Measurements from ENCODE around the gene SELENON. TPM values are rescaled to one million over a fixed set of nuclear protein-coding genes. Genes with fewer than 3 reads are reported as not detected.

The SELENON gene, protein sequence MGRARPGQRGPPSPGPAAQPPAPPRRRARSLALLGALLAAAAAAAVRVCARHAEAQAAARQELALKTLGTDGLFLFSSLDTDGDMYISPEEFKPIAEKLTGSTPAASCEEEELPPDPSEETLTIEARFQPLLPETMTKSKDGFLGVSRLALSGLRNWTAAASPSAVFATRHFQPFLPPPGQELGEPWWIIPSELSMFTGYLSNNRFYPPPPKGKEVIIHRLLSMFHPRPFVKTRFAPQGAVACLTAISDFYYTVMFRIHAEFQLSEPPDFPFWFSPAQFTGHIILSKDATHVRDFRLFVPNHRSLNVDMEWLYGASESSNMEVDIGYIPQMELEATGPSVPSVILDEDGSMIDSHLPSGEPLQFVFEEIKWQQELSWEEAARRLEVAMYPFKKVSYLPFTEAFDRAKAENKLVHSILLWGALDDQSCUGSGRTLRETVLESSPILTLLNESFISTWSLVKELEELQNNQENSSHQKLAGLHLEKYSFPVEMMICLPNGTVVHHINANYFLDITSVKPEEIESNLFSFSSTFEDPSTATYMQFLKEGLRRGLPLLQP
- 23.7 and 24.5 TPM in 2 replicates for total RNA-seq

- H3K4me3 ChIP-seq (ENCODE audit: low read depth, low read length) = peak within 1 kb of the TSS; percentile 72
- DNase-seq (ENCODE audit: low read depth) = peak; percentile 67
Measured at GRCh38 chr1:25799935-25800702, at the start of gene SELENON. Gene SELENON (plus strand): TSS chr1:25800193. CDS start chr1:25800231, 38 bp downstream.

GRCh38 chr1:25750923-25751605 lies 48.9 kb upstream of the SELENON start:
- no peak for DNase-seq (ENCODE audit: low read depth)
- TF ChIP-seq, protein P1, sequence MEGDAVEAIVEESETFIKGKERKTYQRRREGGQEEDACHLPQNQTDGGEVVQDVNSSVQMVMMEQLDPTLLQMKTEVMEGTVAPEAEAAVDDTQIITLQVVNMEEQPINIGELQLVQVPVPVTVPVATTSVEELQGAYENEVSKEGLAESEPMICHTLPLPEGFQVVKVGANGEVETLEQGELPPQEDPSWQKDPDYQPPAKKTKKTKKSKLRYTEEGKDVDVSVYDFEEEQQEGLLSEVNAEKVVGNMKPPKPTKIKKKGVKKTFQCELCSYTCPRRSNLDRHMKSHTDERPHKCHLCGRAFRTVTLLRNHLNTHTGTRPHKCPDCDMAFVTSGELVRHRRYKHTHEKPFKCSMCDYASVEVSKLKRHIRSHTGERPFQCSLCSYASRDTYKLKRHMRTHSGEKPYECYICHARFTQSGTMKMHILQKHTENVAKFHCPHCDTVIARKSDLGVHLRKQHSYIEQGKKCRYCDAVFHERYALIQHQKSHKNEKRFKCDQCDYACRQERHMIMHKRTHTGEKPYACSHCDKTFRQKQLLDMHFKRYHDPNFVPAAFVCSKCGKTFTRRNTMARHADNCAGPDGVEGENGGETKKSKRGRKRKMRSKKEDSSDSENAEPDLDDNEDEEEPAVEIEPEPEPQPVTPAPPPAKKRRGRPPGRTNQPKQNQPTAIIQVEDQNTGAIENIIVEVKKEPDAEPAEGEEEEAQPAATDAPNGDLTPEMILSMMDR (IDR thresholded peaks at IDR 0.05; ENCODE audit: insufficient read depth, low read depth, low read length) = no peak

More at GRCh38 chr1:25799935-25800702, at the start of gene SELENON:
- TF ChIP-seq, protein P1 (IDR thresholded peaks at IDR 0.05; ENCODE audit: insufficient read depth, low read depth, low read length) = no peak

GRCh38 chr1:25754470-25755181 lies 45.4 kb upstream of the SELENON start:
- DNase-seq (ENCODE audit: low read depth) = no peak
- TF ChIP-seq, protein P1 (IDR thresholded peaks at IDR 0.05; ENCODE audit: insufficient read depth, low read depth, low read length) = no peak
- no peak overlapping the region for H3K4me3 ChIP-seq (ENCODE audit: low read depth, low read length)

More at GRCh38 chr1:25750923-25751605, 48.9 kb upstream of the SELENON start:
- no peak overlapping the region for H3K4me3 ChIP-seq (ENCODE audit: low read depth, low read length)

- no peak overlapping the region for H3K4me3 ChIP-seq (ENCODE audit: low read depth, low read length)
- no peak for DNase-seq (ENCODE audit: low read depth)
- TF ChIP-seq, protein P1 (IDR thresholded peaks at IDR 0.05; ENCODE audit: insufficient read depth, low read depth, low read length) = no peak
Measured at GRCh38 chr1:25755475-25756125, 44.4 kb upstream of the SELENON start.

DNA sequence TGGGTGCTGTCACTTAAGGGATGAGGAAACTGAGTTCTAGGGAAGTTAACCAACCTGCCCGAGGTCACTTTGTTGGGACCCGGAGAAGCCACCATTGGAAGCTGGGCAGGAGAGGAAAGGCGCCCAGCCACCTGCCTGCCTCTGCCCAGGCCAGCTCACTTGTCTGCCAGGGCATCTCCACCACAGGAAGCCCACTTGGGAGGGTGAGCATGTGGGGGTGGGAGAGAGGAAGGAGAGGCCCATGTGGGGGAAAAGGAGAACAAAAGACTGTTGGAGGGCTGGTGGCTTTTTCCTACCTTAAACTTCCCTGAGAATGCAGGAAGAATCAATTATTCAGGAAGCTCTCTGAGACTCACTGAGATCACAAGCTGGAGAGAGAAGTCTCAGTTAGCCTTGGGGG lies 43.8 kb upstream of the SELENON start:
- TF ChIP-seq, protein P1 (IDR thresholded peaks at IDR 0.05; ENCODE audit: insufficient read depth, low read depth, low read length) = no peak

More for the DNA sequence above, 43.8 kb upstream of the SELENON start:
- no peak for DNase-seq (ENCODE audit: low read depth)
- H3K4me3 ChIP-seq (ENCODE audit: low read depth, low read length) = no peak overlapping the region

All from fibroblast of villous mesenchyme (primary cell).